GM23338 (cell line): ENCODE measurements around the gene KIF2A. TPM values are rescaled to one million over a fixed set of nuclear protein-coding genes. Genes with fewer than 3 reads are reported as not detected.

Experiments used
- ATAC-seq: fragments of 200-7000 bp; cut with Tn5 transposase; 3 replicates; pipeline ENCODE4 v1.9.1; 2020
- DNase-seq: peaks from one replicate; pipeline ENCODE4 v3.0.0-alpha.2; 2015; ENCODE audit warnings: low spot score
- H2AFZ ChIP-seq: fragments of 200-600 bp; sonication (generic); 2 replicates; pipeline ENCODE4 v1.8.0; 2016; ENCODE audit warnings: antibody characterized with exemption, mild to moderate bottlenecking, moderate library complexity
- H3F3A ChIP-seq: fragments of 200-600 bp; sonication (generic); replicated peaks from 2 replicates; pipeline ENCODE4 v1.8.0; 2017; ENCODE audit warnings: antibody characterized with exemption, mixed run types, low read depth
- H3K27ac ChIP-seq: fragments of 200-600 bp; sonication (generic); 2 replicates; pipeline ENCODE4 v1.6.1; 2016; ENCODE audit warnings: low read depth
- H3K27me3 ChIP-seq: fragments of 200-600 bp; sonication (generic); 2 replicates; pipeline ENCODE4 v1.8.0; 2016; ENCODE audit warnings: mild to moderate bottlenecking, mixed run types, moderate library complexity; ENCODE audit not compliant: insufficient read depth
- H3K36me3 ChIP-seq: fragments of 200-600 bp; sonication (generic); 2 replicates; pipeline ENCODE4 v1.8.0; 2016; ENCODE audit warnings: mild to moderate bottlenecking; ENCODE audit not compliant: insufficient read depth
- H3K4me1 ChIP-seq: fragments of 200-600 bp; sonication (generic); 2 replicates; pipeline ENCODE4 v1.8.0; 2016; ENCODE audit warnings: mild to moderate bottlenecking, moderate library complexity; ENCODE audit not compliant: insufficient read depth
- H3K4me2 ChIP-seq: fragments of 200-600 bp; sonication (generic); 2 replicates; pipeline ENCODE4 v1.7.1; 2017; ENCODE audit warnings: mixed run types
- H3K4me3 ChIP-seq: fragments of 200-600 bp; sonication (generic); 2 replicates; pipeline ENCODE4 v1.6.1; 2016; ENCODE audit warnings: mixed run types
- H3K79me2 ChIP-seq: fragments of 200-600 bp; sonication (generic); replicated peaks from 2 replicates; pipeline ENCODE4 v1.8.0; 2017; ENCODE audit warnings: mild to moderate bottlenecking; ENCODE audit not compliant: insufficient read depth
- H3K9me2 ChIP-seq: fragments of 200-600 bp; sonication (generic); 2 replicates; pipeline ENCODE4 v1.8.0; 2017; ENCODE audit not compliant: insufficient read depth
- H4K20me1 ChIP-seq: fragments of 200-600 bp; sonication (generic); replicated peaks from 2 replicates; pipeline ENCODE4 v1.8.0; 2017; ENCODE audit warnings: mild to moderate bottlenecking; ENCODE audit not compliant: insufficient read depth
- H3K27ac Mint-ChIP-seq: 2 replicates; pipeline ENCODE4 v1.8.0; 2020; ENCODE audit warnings: inconsistent platforms, mild to moderate bottlenecking, moderate library complexity, mixed read lengths
- H3K27me3 Mint-ChIP-seq: 3 replicates; pipeline ENCODE4 v1.8.0; 2022; ENCODE audit warnings: low read depth, mild to moderate bottlenecking, moderate library complexity, mixed read lengths, inconsistent platforms; ENCODE audit not compliant: insufficient read depth, poor library complexity
- H3K36me3 Mint-ChIP-seq: 3 replicates; pipeline ENCODE4 v1.8.0; 2021; ENCODE audit warnings: low read depth, mild to moderate bottlenecking, inconsistent platforms, moderate library complexity, mixed read lengths
- H3K4me1 Mint-ChIP-seq: 3 replicates; pipeline ENCODE4 v1.8.0; 2020; ENCODE audit warnings: mild to moderate bottlenecking, inconsistent platforms, mixed read lengths
- H3K4me3 Mint-ChIP-seq: 3 replicates; pipeline ENCODE4 v1.8.0; 2021; ENCODE audit warnings: moderate library complexity, mild to moderate bottlenecking, inconsistent platforms, mixed read lengths
- H3K9me3 Mint-ChIP-seq: 3 replicates; pipeline ENCODE4 v1.8.0; 2020; ENCODE audit warnings: moderate library complexity, mild to moderate bottlenecking, inconsistent platforms, mixed read lengths
- CREB1 ChIP-seq: fragments of 250-450 bp; sonication (Bioruptor Pico); IDR thresholded peaks from 2 replicates; pipeline ENCODE4 v1.5.0; 2020; ENCODE audit warnings: low read depth, mild to moderate bottlenecking, moderate library complexity
- CTCF ChIP-seq, 2 experiments: fragments of 200-600 bp in 1 of 2; sonication (generic) in 1 of 2; conservative IDR thresholded peaks; 2 replicates each; pipeline versions ENCODE4 v1.5.1 to v1.6.1; 2016 to 2017; ENCODE audit warnings: antibody characterized with exemption in 2 of 2, low read depth in 2 of 2, mild to moderate bottlenecking in 2 of 2, moderate library complexity in 1 of 2
- EZH2 ChIP-seq: fragments of 200-600 bp; sonication (generic); IDR thresholded peaks from one replicate; pipeline ENCODE4 v1.8.0; 2017; ENCODE audit warnings: antibody characterized with exemption, mild to moderate bottlenecking, low read depth; ENCODE audit not compliant: unreplicated experiment
- EZH2phosphoT487 ChIP-seq: fragments of 200-600 bp; sonication (generic); IDR thresholded peaks from one replicate; pipeline ENCODE4 v1.8.1; 2018; ENCODE audit warnings: antibody characterized with exemption; ENCODE audit not compliant: unreplicated experiment
- JUNB ChIP-seq: IDR thresholded peaks from one replicate; pipeline ENCODE4 v1.6.1; 2016; ENCODE audit warnings: antibody characterized with exemption; ENCODE audit not compliant: unreplicated experiment
- NANOG ChIP-seq: IDR thresholded peaks from 2 replicates; pipeline ENCODE4 v1.6.1; 2016; ENCODE audit warnings: antibody characterized with exemption, borderline replicate concordance
- POLR2AphosphoS5 ChIP-seq: IDR thresholded peaks from 2 replicates; pipeline ENCODE4 v1.6.1; 2016; ENCODE audit warnings: antibody characterized with exemption, low read depth
- STAT1 ChIP-seq: IDR thresholded peaks from one replicate; pipeline ENCODE4 v1.6.1; 2016; ENCODE audit warnings: antibody characterized with exemption; ENCODE audit not compliant: unreplicated experiment
- ZNF114 ChIP-seq: fragments of 250-450 bp; sonication (Bioruptor Pico); IDR thresholded peaks from 2 replicates; pipeline ENCODE4 v1.5.0; 2020; ENCODE audit warnings: mild to moderate bottlenecking, moderate library complexity
- ZNF331 ChIP-seq: fragments of 250-450 bp; sonication (Bioruptor Pico); IDR thresholded peaks from 2 replicates; pipeline ENCODE4 v1.5.0; 2020; ENCODE audit warnings: low read depth, mild to moderate bottlenecking, moderate library complexity
- ZNF462 ChIP-seq: fragments of 250-450 bp; sonication (Bioruptor Pico); IDR thresholded peaks from 2 replicates; pipeline ENCODE4 v1.5.0; 2020; ENCODE audit warnings: mild to moderate bottlenecking, moderate library complexity
- polyA plus RNA-seq: library from polyadenylated mRNA; unstranded; fragments of >200 nt; fragmentation: Nextera tagmentation; extraction: Ambion mirVana; gene quantifications from 2 replicates; pipeline ENCODE4 v1.2.1, GENCODE V29; 2016
- total RNA-seq: library from RNA; depleted of rRNA; stranded (reverse); fragments of >200 nt; shearing (Covaris generic); gene quantifications from 2 replicates; pipeline ENCODE4 v1.2.3, GENCODE V29; 2014
- TF ChIP-seq, protein P1 (sequence below): IDR thresholded peaks from 2 replicates; pipeline ENCODE4 v1.6.1; 2016; ENCODE audit warnings: antibody characterized with exemption
- TF ChIP-seq, protein P2 (sequence below): IDR thresholded peaks from one replicate; pipeline ENCODE4 v1.6.1; 2018; ENCODE audit warnings: antibody characterized with exemption; ENCODE audit not compliant: unreplicated experiment

Gene KIF2A
- total and polyA plus RNA-seq, 2 experiments from 2014 or later: 120 to 122 TPM

GRCh38 chr5:62266573-62266972 is 39.4 kb upstream of the KIF2A start:
- H3F3A ChIP-seq: no peaks in the 10 kb centered on the region
- Mint-ChIP-seq H3K4me1 (peaks cover 18% of the 10 kb centered on the region), H3K27me3 (no peaks in the 10 kb centered on the region), H3K36me3 (no peaks in the 10 kb centered on the region), H3K9me3 (no peaks in the 10 kb centered on the region), H3K4me3 (no peak overlapping the region), H3K27ac (no peak overlapping the region)
- no peak overlapping the region for H3K27ac ChIP-seq
- H3K9me2 ChIP-seq: 0 out of 2 replicates have a peak, but pooled peaks cover 3% of the 10 kb centered on the region
- ATAC-seq: peak; percentile 62
- H3K27me3 ChIP-seq: no peaks in the 10 kb centered on the region
- H2AFZ ChIP-seq: peak overlapping the region; percentile 48; the same call in 1 of the 2 replicates
- no peaks in the 10 kb centered on the region for H3K79me2 ChIP-seq
- no peak overlapping the region for H3K4me2 ChIP-seq
- TF ChIP-seq ZNF114 (no peak), EZH2phosphoT487 (no peak), STAT1 (no peak), CTCF (conservative IDR thresholded peaks at IDR 0.05; ENCODE audit: low read depth in 2 of 2) (no peak), ZNF462 (CRISPR knock-in tag) (no peak), EZH2 (no peak), JUNB (no peak), POLR2AphosphoS5 (no peak), ZNF331 (no peak), NANOG (no peak), CREB1 (CRISPR knock-in tag) (no peak)
- TF ChIP-seq, protein P1, sequence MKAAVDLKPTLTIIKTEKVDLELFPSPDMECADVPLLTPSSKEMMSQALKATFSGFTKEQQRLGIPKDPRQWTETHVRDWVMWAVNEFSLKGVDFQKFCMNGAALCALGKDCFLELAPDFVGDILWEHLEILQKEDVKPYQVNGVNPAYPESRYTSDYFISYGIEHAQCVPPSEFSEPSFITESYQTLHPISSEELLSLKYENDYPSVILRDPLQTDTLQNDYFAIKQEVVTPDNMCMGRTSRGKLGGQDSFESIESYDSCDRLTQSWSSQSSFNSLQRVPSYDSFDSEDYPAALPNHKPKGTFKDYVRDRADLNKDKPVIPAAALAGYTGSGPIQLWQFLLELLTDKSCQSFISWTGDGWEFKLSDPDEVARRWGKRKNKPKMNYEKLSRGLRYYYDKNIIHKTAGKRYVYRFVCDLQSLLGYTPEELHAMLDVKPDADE: no peak
- TF ChIP-seq, protein P2, sequence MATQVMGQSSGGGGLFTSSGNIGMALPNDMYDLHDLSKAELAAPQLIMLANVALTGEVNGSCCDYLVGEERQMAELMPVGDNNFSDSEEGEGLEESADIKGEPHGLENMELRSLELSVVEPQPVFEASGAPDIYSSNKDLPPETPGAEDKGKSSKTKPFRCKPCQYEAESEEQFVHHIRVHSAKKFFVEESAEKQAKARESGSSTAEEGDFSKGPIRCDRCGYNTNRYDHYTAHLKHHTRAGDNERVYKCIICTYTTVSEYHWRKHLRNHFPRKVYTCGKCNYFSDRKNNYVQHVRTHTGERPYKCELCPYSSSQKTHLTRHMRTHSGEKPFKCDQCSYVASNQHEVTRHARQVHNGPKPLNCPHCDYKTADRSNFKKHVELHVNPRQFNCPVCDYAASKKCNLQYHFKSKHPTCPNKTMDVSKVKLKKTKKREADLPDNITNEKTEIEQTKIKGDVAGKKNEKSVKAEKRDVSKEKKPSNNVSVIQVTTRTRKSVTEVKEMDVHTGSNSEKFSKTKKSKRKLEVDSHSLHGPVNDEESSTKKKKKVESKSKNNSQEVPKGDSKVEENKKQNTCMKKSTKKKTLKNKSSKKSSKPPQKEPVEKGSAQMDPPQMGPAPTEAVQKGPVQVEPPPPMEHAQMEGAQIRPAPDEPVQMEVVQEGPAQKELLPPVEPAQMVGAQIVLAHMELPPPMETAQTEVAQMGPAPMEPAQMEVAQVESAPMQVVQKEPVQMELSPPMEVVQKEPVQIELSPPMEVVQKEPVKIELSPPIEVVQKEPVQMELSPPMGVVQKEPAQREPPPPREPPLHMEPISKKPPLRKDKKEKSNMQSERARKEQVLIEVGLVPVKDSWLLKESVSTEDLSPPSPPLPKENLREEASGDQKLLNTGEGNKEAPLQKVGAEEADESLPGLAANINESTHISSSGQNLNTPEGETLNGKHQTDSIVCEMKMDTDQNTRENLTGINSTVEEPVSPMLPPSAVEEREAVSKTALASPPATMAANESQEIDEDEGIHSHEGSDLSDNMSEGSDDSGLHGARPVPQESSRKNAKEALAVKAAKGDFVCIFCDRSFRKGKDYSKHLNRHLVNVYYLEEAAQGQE: no peak
- H4K20me1 ChIP-seq: no peaks in the 10 kb centered on the region
- no peaks in the 10 kb centered on the region for H3K36me3 ChIP-seq
- H3K4me3 ChIP-seq: no peak overlapping the region
- peak; percentile 14 for DNase-seq
- 0 out of 2 replicates have a peak, but pooled peaks cover 2% of the 10 kb centered on the region for H3K4me1 ChIP-seq
